GM10248 (cell line): ENCODE measurements around the gene ZNF431.

Experiments
- CTCF ChIA-PET: fragments of 300-600 bp; sonication (Branson Sonifier 250); formaldehyde crosslinking; extraction: SDS; loops from one replicate; lab custom pipeline; 2021; ENCODE audit warnings: antibody characterized with exemption; lab: Yijun Ruan, JAX
- POLR2A ChIA-PET: fragments of 350-650 bp; sonication (Branson Sonifier 250); formaldehyde crosslinking; extraction: SDS; loops from one replicate; lab custom pipeline; 2020; ENCODE audit warnings: antibody characterized with exemption; lab: Yijun Ruan, JAX
- DNase-seq: peaks from one replicate; pipeline ENCODE4 v3.0.0; 2012; ENCODE audit errors: extremely low spot score
- CTCF ChIP-seq: IDR thresholded peaks from 2 replicates; pipeline ENCODE4 v1.5.1; 2012; ENCODE audit warnings: mild to moderate bottlenecking, low read depth; ENCODE audit errors: extremely low read depth, missing control alignments, control extremely low read depth

ZNF431 gene

GRCh38 chr19:21141787-21142464 is at the start of gene ZNF431:
Gene ZNF431 (plus strand): TSS chr19:21142040. CDS start chr19:21142184, 144 bp downstream.
- POLR2A ChIA-PET, result interaction anchor here (0.7 to 1.1 kb wide), 4 partner anchors 9 to 626 kb away, joined by 3 to 6 read pairs (median 4); partner anchors contain the start of genes ZNF100 and ZNF714
- peak; percentile 83 for DNase-seq
- CTCF ChIA-PET, result no interaction called here
- TF ChIP-seq CTCF, result no peak

GRCh38 chr19:21092109-21092508 is 49.7 kb upstream of the ZNF431 start:
- no peak for TF ChIP-seq CTCF
- no peak for DNase-seq
- POLR2A ChIA-PET, result no interaction called here
- CTCF ChIA-PET, result interaction anchor here (1.0 to 1.8 kb wide), 2 partner anchors 8 to 9 kb away, joined by 4 read pairs; no protein-coding TSS in a partner anchor

- no peak for DNase-seq
- ChIA-PET CTCF (no interaction called here), POLR2A (no interaction called here)
- no peak for TF ChIP-seq CTCF
Measured at GRCh38 chr19:21094347-21095025, 47.4 kb upstream of the ZNF431 start.

- CTCF ChIA-PET, result no interaction called here
- POLR2A ChIA-PET, result no interaction called here
- no peak for TF ChIP-seq CTCF
Measured at GRCh38 chr19:21098291-21098690, 43.5 kb upstream of the ZNF431 start.

GRCh38 chr19:21101521-21102242 is 40.2 kb upstream of the ZNF431 start:
- CTCF ChIA-PET, result interaction anchor here (1.7 to 1.9 kb wide), 2 partner anchors 10 to 13 kb away, joined by 4 read pairs; no protein-coding TSS in a partner anchor
- no peak for DNase-seq
- TF ChIP-seq CTCF, result no peak
- POLR2A ChIA-PET, result no interaction called here

More at GRCh38 chr19:21098291-21098690, 43.5 kb upstream of the ZNF431 start:
- DNase-seq, result no peak

GRCh38 chr19:21109116-21109515 is 32.7 kb upstream of the ZNF431 start:
- no peak for DNase-seq
- ChIA-PET POLR2A (no interaction called here), CTCF (no interaction called here)
- no peak for TF ChIP-seq CTCF
